Endothelial cell of umbilical vein (primary cell): ENCODE data around the gene FLRT3. TPM values are rescaled to one million over a fixed set of nuclear protein-coding genes. Genes with fewer than 3 reads are reported as not detected.

Source experiments
- BruUV-seq: library from RNA; stranded (reverse); fragments of 400-500 nt; replicated peaks from 2 replicates; lab custom pipeline; 2021; lab: Mats Ljungman, UMichigan
- CTCF ChIA-PET: fragments of 300-600, 350-600 bp; sonication (Branson Sonifier 250); formaldehyde crosslinking; loops from one replicate; lab custom pipeline; 2021; ENCODE audit warnings: antibody characterized with exemption, inconsistent platforms; lab: Charles Lee
- POLR2A ChIA-PET: fragments of 300-600, 350-600 bp; sonication (Branson Sonifier 250); formaldehyde crosslinking; loops from one replicate; lab custom pipeline; 2021; ENCODE audit warnings: antibody characterized with exemption, inconsistent platforms; lab: Charles Lee
- DNase-seq: peaks from one replicate; pipeline ENCODE4 v3.0.0-alpha.2; 2011; ENCODE audit warnings: low read depth, low spot score
- FAIRE-seq: peaks from 2 replicates; lab custom pipeline; 2011; peaks lifted over from hg19 to GRCh38; lab: Jason Lieb, UNC
- H2AFZ ChIP-seq: 2 replicates; pipeline ENCODE4 v1.6.0; 2012; ENCODE audit warnings: low read depth, low read length, control low read depth, inconsistent platforms
- H3K27ac ChIP-seq: 2 replicates; pipeline ENCODE4 v1.5.1; 2011; ENCODE audit warnings: low read depth, mild to moderate bottlenecking, control low read depth, low read length, moderate library complexity; ENCODE audit not compliant: insufficient read depth
- H3K27me3 ChIP-seq, 2 experiments: 2 replicates each; pipeline versions ENCODE4 v1.6.0 to v1.6.1; 2011; ENCODE audit warnings: low read length in 2 of 2, mixed read lengths in 1 of 2; ENCODE audit not compliant: control insufficient read depth in 2 of 2, insufficient read depth in 2 of 2
- H3K36me3 ChIP-seq, 2 experiments: 2 replicates in 1 of 2; 3 replicates in 1 of 2; pipeline ENCODE4 v1.5.1; 2011; ENCODE audit warnings: low read length in 2 of 2, mild to moderate bottlenecking in 1 of 2, moderate library complexity in 1 of 2; ENCODE audit not compliant: control insufficient read depth in 2 of 2, insufficient read depth in 2 of 2; ENCODE audit errors: extremely low read depth in 1 of 2
- H3K4me1 ChIP-seq: 3 replicates; pipeline ENCODE4 v1.5.1; 2011; ENCODE audit warnings: mild to moderate bottlenecking, low read length; ENCODE audit not compliant: control insufficient read depth, insufficient read depth; ENCODE audit errors: extremely low read depth
- H3K4me2 ChIP-seq: 2 replicates; pipeline ENCODE4 v1.6.1; 2011; ENCODE audit warnings: low read length, control low read depth, mixed read lengths; ENCODE audit not compliant: insufficient read depth
- H3K4me3 ChIP-seq, 3 experiments: fragments of 200-600 bp in 1 of 3; sonication (generic), shearing (Covaris generic) in 1 of 3; replicated peaks in 1 of 3; 2 replicates each; pipeline ENCODE4 v1.5.1; 2011 to 2016; ENCODE audit warnings: control low read depth in 3 of 3, low read length in 3 of 3, mild to moderate bottlenecking in 2 of 3, inconsistent platforms in 1 of 3, low read depth in 1 of 3, moderate library complexity in 1 of 3; ENCODE audit not compliant: insufficient read depth in 1 of 3
- H3K79me2 ChIP-seq: 2 replicates; pipeline ENCODE4 v1.6.0; 2012; ENCODE audit warnings: low read length, inconsistent platforms; ENCODE audit not compliant: control insufficient read depth, insufficient read depth
- H3K9ac ChIP-seq: replicated peaks from 2 replicates; pipeline ENCODE3; 2011; ENCODE audit warnings: low read length, control low read depth; ENCODE audit not compliant: insufficient read depth; ENCODE audit errors: extremely low read depth
- H3K9me1 ChIP-seq: replicated peaks from 3 replicates; pipeline ENCODE4 v1.6.0; 2011; ENCODE audit warnings: mild to moderate bottlenecking, low read length; ENCODE audit not compliant: control insufficient read depth, insufficient read depth; ENCODE audit errors: extremely low read depth
- H3K9me3 ChIP-seq: replicated peaks from 2 replicates; pipeline ENCODE4 v1.5.1; 2012; ENCODE audit warnings: low read length, inconsistent platforms; ENCODE audit not compliant: control insufficient read depth, insufficient read depth
- H4K20me1 ChIP-seq: replicated peaks from 2 replicates; pipeline ENCODE3; 2011; ENCODE audit warnings: mild to moderate bottlenecking, low read length; ENCODE audit not compliant: control insufficient read depth, insufficient read depth; ENCODE audit errors: extremely low read depth
- CTCF ChIP-seq, 2 donors: IDR thresholded peaks; 1 replicate in 1 of 2; 2 replicates in 1 of 2; pipeline ENCODE4 v1.5.1; 2011; ENCODE audit warnings: low read length in 2 of 2, mild to moderate bottlenecking in 2 of 2, moderate library complexity in 2 of 2, control low read depth in 1 of 2, inconsistent platforms in 1 of 2, low read depth in 1 of 2; ENCODE audit not compliant: insufficient read depth in 1 of 2; ENCODE audit errors: extremely low read depth in 1 of 2
- EZH2 ChIP-seq: IDR thresholded peaks from 2 replicates; pipeline ENCODE4 v1.6.1; 2012; ENCODE audit warnings: borderline replicate concordance, low read depth, mild to moderate bottlenecking, moderate library complexity, low read length, inconsistent platforms; ENCODE audit not compliant: severe bottlenecking
- FOS ChIP-seq: IDR thresholded peaks from 2 replicates; pipeline ENCODE4 v1.6.1; 2011; ENCODE audit warnings: mild to moderate bottlenecking, low read length, moderate library complexity, borderline replicate concordance; ENCODE audit not compliant: insufficient read depth
- GATA2 ChIP-seq: IDR thresholded peaks from 2 replicates; pipeline ENCODE4 v1.7.0; 2011; ENCODE audit warnings: low read depth, mild to moderate bottlenecking, moderate library complexity, mixed read lengths, low read length; ENCODE audit not compliant: insufficient read length, insufficient read depth
- JUN ChIP-seq: IDR thresholded peaks from 2 replicates; pipeline ENCODE4 v1.6.1; 2011; ENCODE audit warnings: borderline replicate concordance, low read depth; ENCODE audit not compliant: insufficient read length, insufficient read depth
- MAX ChIP-seq: IDR thresholded peaks from 2 replicates; pipeline ENCODE4 v1.6.1; 2011; ENCODE audit not compliant: insufficient read depth, insufficient read length
- MYC ChIP-seq: IDR thresholded peaks from one replicate; pipeline ENCODE4 v1.6.1; 2011; ENCODE audit warnings: mild to moderate bottlenecking, low read depth, low read length
- POLR2A ChIP-seq: IDR thresholded peaks from 2 replicates; pipeline ENCODE4 v1.6.1; 2012; ENCODE audit warnings: low read depth, mild to moderate bottlenecking, control low read depth, low read length
- POLR2AphosphoS5 ChIP-seq: IDR thresholded peaks from 2 replicates; pipeline ENCODE4 v1.6.1; 2012; ENCODE audit warnings: low read depth, mild to moderate bottlenecking, control low read depth, low read length, moderate library complexity; ENCODE audit not compliant: insufficient read depth
- dilution Hi-C: fragments of 300-500 bp; cut with MboI; formaldehyde crosslinking; loops from one replicate; pipeline ENCODE4 v1.15.0; 2019; ENCODE audit warnings: low sequenced_read_pairs; ENCODE audit not compliant: extremely low pct_ligation_motif_present
- intact Hi-C: fragments of 100-400 bp; cut with micrococcal nuclease; formaldehyde crosslinking; loops from one replicate; pipeline ENCODE4 v1.10.0; 2022
- polyA plus RNA-seq, 4 experiments: library from polyadenylated mRNA; depleted of rRNA in 3 of 4; stranded (reverse) in 3 of 4; unstranded in 1 of 4; fragments of >200 nt; gene quantifications; 2 replicates each; pipeline versions ENCODE4 v1.2.1 to v1.2.3, GENCODE V29; 2011 to 2012; ENCODE audit warnings: missing spikeins in 1 of 4
- total RNA-seq: library from RNA; stranded (reverse); gene quantifications from 2 replicates; pipeline ENCODE4 v1.2.3, GENCODE V29; 2021

FLRT3 gene
- total and polyA plus RNA-seq, 2 donors (not counting 3 experiments of a cell fraction or from before 2014, with no cell fraction given) = 0.06 to 0.13 TPM

- H3K4me3 ChIP-seq = no peak overlapping the region
- dilution Hi-C loops (no loop called here), intact Hi-C loops (no loop called here)
- no peak overlapping the region for H3K4me2 ChIP-seq
- H3K9ac ChIP-seq = no peak overlapping the region
- BruUV-seq = no TSS peak
- CTCF ChIA-PET = no interaction called here
- TF ChIP-seq CTCF (IDR thresholded peaks at IDR 0.05; ENCODE audit: extremely low read depth in 1 of 2, insufficient read depth in 1 of 2, low read depth in 1 of 2, low read length in 2 of 2) (no peak), FOS (no peak), GATA2 (no peak), POLR2A (no peak), POLR2AphosphoS5 (no peak), MAX (no peak), EZH2 (no peak), JUN (no peak), MYC (no peak)
- H3K27me3 ChIP-seq = no peaks in the 10 kb centered on the region
- no peaks in the 10 kb centered on the region for H3K9me3 ChIP-seq
- H3K4me1 ChIP-seq = no peaks in the 10 kb centered on the region
- no peak overlapping the region for H3K27ac ChIP-seq
- H3K79me2 ChIP-seq = no peaks in the 10 kb centered on the region
- H3K9me1 ChIP-seq = no peaks in the 10 kb centered on the region
- POLR2A ChIA-PET = no interaction called here
- no peaks in the 10 kb centered on the region for H3K36me3 ChIP-seq
- no peaks in the 10 kb centered on the region for H4K20me1 ChIP-seq
- DNase-seq (no peak), FAIRE-seq (no peak)
- H2AFZ ChIP-seq = no peak overlapping the region
Measured at GRCh38 chr20:14375416-14375985, 38.1 kb upstream of the FLRT3 start.
